ENCODE results near the gene KRT86.
"Not testable (repeated sequence)": the region's sequence is repeated elsewhere in the genome, so short reads cannot be mapped to it uniquely, and the experiment has no call there.

KRT86 gene

GRCh38 chr12:52248541-52249461 lies 25.6 kb upstream of the KRT86 start:
- H3K27ac ChIP-seq (ENCODE audit: low read length), result no peak overlapping the region

GRCh38 chr12:52249511-52250047 lies 24.9 kb upstream of the KRT86 start:
- H3K4me3 ChIP-seq (ENCODE audit: low read length), result peak overlapping the region; percentile 58; the same call in 1 of the 2 replicates
- no peak overlapping the region for H3K9ac ChIP-seq (ENCODE audit: low read depth, low read length)
- H3K4me1 ChIP-seq (ENCODE audit: insufficient read depth, low read length), result peaks cover 20% of the 10 kb centered on the region
- H3K27me3 ChIP-seq (ENCODE audit: insufficient read depth, low read length), result peaks cover 66% of the 10 kb centered on the region
- H3K9me3 ChIP-seq (ENCODE audit: insufficient read depth, low read depth, low read length), result no peaks in the 10 kb centered on the region
- no peaks in the 10 kb centered on the region for H3K36me3 ChIP-seq (ENCODE audit: insufficient read depth, low read depth, low read length)
- H3K27ac ChIP-seq (ENCODE audit: low read length), result no peak overlapping the region

More at GRCh38 chr12:52248541-52249461, 25.6 kb upstream of the KRT86 start:
- Histone ChIP-seq H3K27me3 (ENCODE audit: insufficient read depth, low read length) (peaks cover 61% of the 10 kb centered on the region), H3K9me3 (ENCODE audit: insufficient read depth, low read depth, low read length) (no peaks in the 10 kb centered on the region), H3K36me3 (ENCODE audit: insufficient read depth, low read depth, low read length) (no peaks in the 10 kb centered on the region), H3K9ac (ENCODE audit: low read depth, low read length) (no peak overlapping the region), H3K4me3 (ENCODE audit: low read length) (no peak overlapping the region), H3K4me1 (ENCODE audit: insufficient read depth, low read length) (peaks cover 20% of the 10 kb centered on the region)

GRCh38 chr12:52250048-52250990 lies 24.1 kb upstream of the KRT86 start:
- H3K27me3 ChIP-seq (ENCODE audit: insufficient read depth, low read length), result peaks cover 73% of the 10 kb centered on the region
- H3K4me3 ChIP-seq (ENCODE audit: low read length), result peak overlapping the region; percentile 58; the same call in 1 of the 2 replicates
- no peaks in the 10 kb centered on the region for H3K36me3 ChIP-seq (ENCODE audit: insufficient read depth, low read depth, low read length)
- peaks cover 20% of the 10 kb centered on the region for H3K4me1 ChIP-seq (ENCODE audit: insufficient read depth, low read length)
- no peak overlapping the region for H3K9ac ChIP-seq (ENCODE audit: low read depth, low read length)
- no peak overlapping the region for H3K27ac ChIP-seq (ENCODE audit: low read length)
- H3K9me3 ChIP-seq (ENCODE audit: insufficient read depth, low read depth, low read length), result no peaks in the 10 kb centered on the region

GRCh38 chr12:52251367-52252051 lies 22.9 kb upstream of the KRT86 start:
- H3K27ac ChIP-seq (ENCODE audit: low read length), result no peak overlapping the region
- H3K9me3 ChIP-seq (ENCODE audit: insufficient read depth, low read depth, low read length), result no peaks in the 10 kb centered on the region
- peaks cover 85% of the 10 kb centered on the region for H3K27me3 ChIP-seq (ENCODE audit: insufficient read depth, low read length)
- H3K4me1 ChIP-seq (ENCODE audit: insufficient read depth, low read length), result peaks cover 14% of the 10 kb centered on the region
- no peak overlapping the region for H3K4me3 ChIP-seq (ENCODE audit: low read length)
- no peaks in the 10 kb centered on the region for H3K36me3 ChIP-seq (ENCODE audit: insufficient read depth, low read depth, low read length)
- H3K9ac ChIP-seq (ENCODE audit: low read depth, low read length), result no peak overlapping the region

GRCh38 chr12:52252175-52252615 lies 22.2 kb upstream of the KRT86 start:
- not testable (repeated sequence) for H3K36me3 ChIP-seq (ENCODE audit: insufficient read depth, low read depth, low read length); H3K9me3 ChIP-seq (ENCODE audit: insufficient read depth, low read depth, low read length); H3K4me3 ChIP-seq (ENCODE audit: low read length); H3K9ac ChIP-seq (ENCODE audit: low read depth, low read length); H3K27ac ChIP-seq (ENCODE audit: low read length); H3K4me1 ChIP-seq (ENCODE audit: insufficient read depth, low read length)
- H3K27me3 ChIP-seq (ENCODE audit: insufficient read depth, low read length), result peaks cover 88% of the 10 kb centered on the region

- Histone ChIP-seq H3K9me3 (ENCODE audit: insufficient read depth, low read depth, low read length) (no peaks in the 10 kb centered on the region), H3K36me3 (ENCODE audit: insufficient read depth, low read depth, low read length) (no peaks in the 10 kb centered on the region), H3K27me3 (ENCODE audit: insufficient read depth, low read length) (peaks cover 92% of the 10 kb centered on the region), H3K4me1 (ENCODE audit: insufficient read depth, low read length) (peaks cover 3% of the 10 kb centered on the region; the same call in 1 of the 2 replicates), H3K27ac (ENCODE audit: low read length) (no peak overlapping the region), H3K9ac (ENCODE audit: low read depth, low read length) (no peak overlapping the region), H3K4me3 (ENCODE audit: low read length) (no peak overlapping the region)
These were observed 21.6 kb upstream of the KRT86 start for GRCh38 chr12:52252728-52253343.

GRCh38 chr12:52253391-52254179 lies 20.9 kb upstream of the KRT86 start:
- Histone ChIP-seq H3K4me3 (ENCODE audit: low read length) (no peak overlapping the region), H3K36me3 (ENCODE audit: insufficient read depth, low read depth, low read length) (no peaks in the 10 kb centered on the region), H3K27ac (ENCODE audit: low read length) (no peak overlapping the region), H3K27me3 (ENCODE audit: insufficient read depth, low read length) (peaks cover 92% of the 10 kb centered on the region), H3K9me3 (ENCODE audit: insufficient read depth, low read depth, low read length) (no peaks in the 10 kb centered on the region), H3K9ac (ENCODE audit: low read depth, low read length) (no peak overlapping the region), H3K4me1 (ENCODE audit: insufficient read depth, low read length) (no peaks in the 10 kb centered on the region)

- Histone ChIP-seq H3K4me3 (ENCODE audit: low read length) (no peak overlapping the region), H3K4me1 (ENCODE audit: insufficient read depth, low read length) (no peaks in the 10 kb centered on the region), H3K27ac (ENCODE audit: low read length) (no peak overlapping the region), H3K9me3 (ENCODE audit: insufficient read depth, low read depth, low read length) (no peaks in the 10 kb centered on the region), H3K27me3 (ENCODE audit: insufficient read depth, low read length) (peaks cover 92% of the 10 kb centered on the region), H3K36me3 (ENCODE audit: insufficient read depth, low read depth, low read length) (no peaks in the 10 kb centered on the region), H3K9ac (ENCODE audit: low read depth, low read length) (no peak overlapping the region)
These were observed 20.1 kb upstream of the KRT86 start for GRCh38 chr12:52254180-52254964.

- Histone ChIP-seq H3K4me3 (ENCODE audit: low read length) (no peak overlapping the region), H3K4me1 (ENCODE audit: insufficient read depth, low read length) (no peaks in the 10 kb centered on the region), H3K36me3 (ENCODE audit: insufficient read depth, low read depth, low read length) (no peaks in the 10 kb centered on the region), H3K9ac (ENCODE audit: low read depth, low read length) (no peak overlapping the region), H3K9me3 (ENCODE audit: insufficient read depth, low read depth, low read length) (no peaks in the 10 kb centered on the region), H3K27ac (ENCODE audit: low read length) (no peak overlapping the region), H3K27me3 (ENCODE audit: insufficient read depth, low read length) (peaks cover 92% of the 10 kb centered on the region)
These were observed 19.3 kb upstream of the KRT86 start for GRCh38 chr12:52254965-52255751.

Measured in iPS-20b (cell line).